ENCODE data around the gene FAM193B. TPM values are rescaled to one million over a fixed set of nuclear protein-coding genes. Genes with fewer than 3 reads are reported as not detected.

The FAM193B gene
- total RNA-seq, 1 experiment from 2014 or later = 72.9 TPM

GRCh38 chr5:177494346-177495195 is 59.8 kb downstream of the FAM193B start:
- Mint-ChIP-seq H3K36me3 (ENCODE audit: insufficient read depth, unreplicated experiment) (peaks cover 36% of the 10 kb centered on the region), H3K9me3 (ENCODE audit: unreplicated experiment) (no peaks in the 10 kb centered on the region), H3K4me3 (ENCODE audit: unreplicated experiment) (no peak overlapping the region), H3K27ac (ENCODE audit: unreplicated experiment) (no peak overlapping the region), H3K27me3 (ENCODE audit: insufficient read depth, unreplicated experiment) (peaks cover 9% of the 10 kb centered on the region), H3K4me1 (ENCODE audit: low read depth, unreplicated experiment) (peaks cover 20% of the 10 kb centered on the region)
- no TSS peak for BruUV-seq (replicated peaks)
- H3K4me1 ChIP-seq = peaks cover 29% of the 10 kb centered on the region
- intact Hi-C loops (cut with micrococcal nuclease; ENCODE audit: unreplicated experiment) = no loop called here
- no peak for TF ChIP-seq CTCF (IDR thresholded peaks at IDR 0.05; ENCODE audit: insufficient read depth in 1 of 2, low read depth in 1 of 2, low read length in 1 of 2, severe bottlenecking in 1 of 2, unreplicated experiment in 1 of 2)
- DNase-seq = no peak
- H3K36me3 ChIP-seq (ENCODE audit: control insufficient read depth, insufficient read depth, low read length) = peaks cover 4% of the 10 kb centered on the region
- no peaks in the 10 kb centered on the region for H3K27me3 ChIP-seq (replicated peaks; ENCODE audit: control insufficient read depth, insufficient read depth, low read length)
- POLR2A ChIA-PET = no interaction called here
- H3K9me3 ChIP-seq = no peaks in the 10 kb centered on the region
- CTCF ChIA-PET = interaction anchor here (0.7 to 1.1 kb wide), 3 partner anchors 22 to 739 kb away, joined by 3 to 5 read pairs (median 3); no protein-coding TSS in a partner anchor
- no peak overlapping the region for H3K4me3 ChIP-seq (ENCODE audit: low read depth, low read length)

- Mint-ChIP-seq H3K27me3 (ENCODE audit: insufficient read depth, unreplicated experiment) (peaks cover 7% of the 10 kb centered on the region), H3K4me3 (ENCODE audit: unreplicated experiment) (no peak overlapping the region), H3K9me3 (ENCODE audit: unreplicated experiment) (no peaks in the 10 kb centered on the region), H3K36me3 (ENCODE audit: insufficient read depth, unreplicated experiment) (peaks cover 36% of the 10 kb centered on the region), H3K27ac (ENCODE audit: unreplicated experiment) (no peak overlapping the region), H3K4me1 (ENCODE audit: low read depth, unreplicated experiment) (peaks cover 19% of the 10 kb centered on the region)
- DNase-seq = no peak
- POLR2A ChIA-PET = no interaction called here
- peaks cover 29% of the 10 kb centered on the region for H3K4me1 ChIP-seq
- no peaks in the 10 kb centered on the region for H3K27me3 ChIP-seq (replicated peaks; ENCODE audit: control insufficient read depth, insufficient read depth, low read length)
- H3K4me3 ChIP-seq (ENCODE audit: low read depth, low read length) = no peak overlapping the region
- H3K36me3 ChIP-seq (ENCODE audit: control insufficient read depth, insufficient read depth, low read length) = peaks cover 4% of the 10 kb centered on the region
- no peak for TF ChIP-seq CTCF (IDR thresholded peaks at IDR 0.05; ENCODE audit: insufficient read depth in 1 of 2, low read depth in 1 of 2, low read length in 1 of 2, severe bottlenecking in 1 of 2, unreplicated experiment in 1 of 2)
- intact Hi-C loops (cut with micrococcal nuclease; ENCODE audit: unreplicated experiment) = no loop called here
- no TSS peak for BruUV-seq (replicated peaks)
- CTCF ChIA-PET = interaction anchor here (1.1 kb wide), 1 partner anchor 21 kb away, joined by 3 read pairs; no protein-coding TSS in a partner anchor
- H3K9me3 ChIP-seq = no peaks in the 10 kb centered on the region
Measured at GRCh38 chr5:177493795-177494345, 60.5 kb downstream of the FAM193B start.

- BruUV-seq (replicated peaks) = no TSS peak
- H3K27ac Mint-ChIP-seq (ENCODE audit: unreplicated experiment) = no peak overlapping the region
- Histone ChIP-seq H3K36me3 (ENCODE audit: control insufficient read depth, insufficient read depth, low read length) (peaks cover 4% of the 10 kb centered on the region), H3K4me1 (peaks cover 24% of the 10 kb centered on the region), H3K4me3 (ENCODE audit: low read depth, low read length) (no peak overlapping the region), H3K9me3 (no peaks in the 10 kb centered on the region), H3K27me3 (replicated peaks; ENCODE audit: control insufficient read depth, insufficient read depth, low read length) (no peaks in the 10 kb centered on the region)
- H3K36me3 Mint-ChIP-seq (ENCODE audit: insufficient read depth, unreplicated experiment) = peaks cover 36% of the 10 kb centered on the region
- H3K9me3 Mint-ChIP-seq (ENCODE audit: unreplicated experiment) = no peaks in the 10 kb centered on the region
- POLR2A ChIA-PET = no interaction called here
- TF ChIP-seq CTCF (IDR thresholded peaks at IDR 0.05; ENCODE audit: insufficient read depth in 1 of 2, low read depth in 1 of 2, low read length in 1 of 2, severe bottlenecking in 1 of 2, unreplicated experiment in 1 of 2) = no peak
- H3K27me3 Mint-ChIP-seq (ENCODE audit: insufficient read depth, unreplicated experiment) = no peaks in the 10 kb centered on the region
- intact Hi-C loops (cut with micrococcal nuclease; ENCODE audit: unreplicated experiment) = no loop called here
- CTCF ChIA-PET = interaction anchor here (0.6 kb wide), 1 partner anchor 56 kb away, joined by 4 read pairs; no protein-coding TSS in a partner anchor
- no peak for DNase-seq
- H3K4me3 Mint-ChIP-seq (ENCODE audit: unreplicated experiment) = no peak overlapping the region
- H3K4me1 Mint-ChIP-seq (ENCODE audit: low read depth, unreplicated experiment) = peaks cover 9% of the 10 kb centered on the region
Measured at GRCh38 chr5:177492841-177493240, 61.5 kb downstream of the FAM193B start.

All from Caco-2 (cell line).